Measurements from ENCODE around the gene CLDN15. TPM values are rescaled to one million over a fixed set of nuclear protein-coding genes. Genes with fewer than 3 reads are reported as not detected.
A peak's percentile ranks its signal among the peaks of the same experiment; 100 is the strongest.

The CLDN15 gene
- total RNA-seq, 4 donors from 2014 or later: 12.0 to 34.8 (median 25.6) TPM

DNA sequence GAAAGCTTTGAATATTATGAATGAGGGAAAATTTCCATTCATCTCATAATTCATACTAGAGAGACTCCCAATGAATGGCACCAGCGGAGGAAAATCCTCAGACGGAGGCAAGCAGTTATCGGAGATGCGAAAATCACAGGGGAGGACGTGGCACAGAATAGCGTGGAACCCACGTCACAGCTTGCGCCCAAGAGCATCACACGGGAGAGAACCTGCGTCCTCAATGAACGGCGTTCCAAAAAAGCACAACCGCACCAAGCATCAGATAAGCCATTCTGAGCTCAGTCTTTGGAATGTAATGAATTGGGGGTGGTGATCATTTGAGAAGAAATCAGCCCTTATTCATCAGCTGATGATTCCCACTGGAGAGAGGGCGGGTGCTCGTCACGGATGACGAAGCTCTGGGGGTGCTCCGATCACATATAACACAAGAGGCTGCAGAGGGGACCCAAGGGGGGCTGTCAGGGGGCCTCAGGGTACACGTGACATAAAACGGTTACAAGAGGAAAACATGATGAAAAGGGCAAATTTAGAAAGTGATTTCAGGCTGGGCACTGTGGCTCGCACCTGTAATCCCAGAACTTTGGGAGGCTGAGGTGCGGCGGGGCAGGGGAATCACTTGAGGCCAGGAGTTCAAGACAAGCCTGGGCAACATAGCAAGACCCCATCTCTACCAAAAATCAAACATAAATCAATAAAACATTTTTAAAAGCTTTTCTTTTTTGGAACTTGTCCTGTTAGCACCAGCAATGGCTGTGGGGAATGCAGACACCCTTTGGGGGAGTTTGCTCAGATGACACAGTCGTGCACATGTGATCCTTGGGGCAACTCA, 41.1 kb upstream of the CLDN15 start:
- TF ChIP-seq CTCF (IDR thresholded peaks at IDR 0.05): no peak
- TF ChIP-seq POLR2A (IDR thresholded peaks at IDR 0.05): no peak
- TF ChIP-seq EP300 (IDR thresholded peaks at IDR 0.05): no peak

GRCh38 chr7:101277155-101277554, 39.6 kb upstream of the CLDN15 start:
- no peak overlapping the region for H3K4me3 ChIP-seq
- 64 to 66% methylated on average over 9 of the region's 9 CpGs for WGBS, 2 donors
- H3K9me3 ChIP-seq: no peaks in the 10 kb centered on the region
- H3K4me1 ChIP-seq: peaks cover 0 to 3% (median 0%) of the 10 kb centered on the region in 4 donors
- DNase-seq (ENCODE audit: low spot score in 2 of 2): no peak
- no peaks in the 10 kb centered on the region for H3K36me3 ChIP-seq
- no peak for TF ChIP-seq EP300 (IDR thresholded peaks at IDR 0.05)
- no peak for TF ChIP-seq CTCF (IDR thresholded peaks at IDR 0.05)
- TF ChIP-seq POLR2A (IDR thresholded peaks at IDR 0.05): no peak
- peak overlapping the region in 1 of 4 donors; percentile 18 for H3K27ac ChIP-seq
- peaks cover 0 to 5% of the 10 kb centered on the region in 2 donors for H3K27me3 ChIP-seq

More for the DNA sequence above, 41.1 kb upstream of the CLDN15 start:
- Histone ChIP-seq H3K4me1 (peaks cover 0 to 4% (median 2%) of the 10 kb centered on the region in 4 donors), H3K36me3 (no peaks in the 10 kb centered on the region), H3K27ac (no peak overlapping the region), H3K4me3 (no peak overlapping the region), H3K27me3 (peaks cover 0 to 5% of the 10 kb centered on the region in 2 donors), H3K9me3 (no peaks in the 10 kb centered on the region)
- WGBS, 2 donors: 79 to 80% methylated on average over 24 of the region's 24 CpGs
- no peak for DNase-seq (ENCODE audit: low spot score in 2 of 2)

GRCh38 chr7:101273206-101273605, 35.6 kb upstream of the CLDN15 start:
- no peaks in the 10 kb centered on the region for H3K9me3 ChIP-seq
- H3K27me3 ChIP-seq: peaks cover 0 to 5% of the 10 kb centered on the region in 2 donors
- 27 to 33% methylated on average over 4 of the region's 4 CpGs for WGBS, 2 donors
- H3K36me3 ChIP-seq: no peaks in the 10 kb centered on the region
- TF ChIP-seq POLR2A (IDR thresholded peaks at IDR 0.05) (no peak), CTCF (IDR thresholded peaks at IDR 0.05) (no peak), EP300 (IDR thresholded peaks at IDR 0.05) (no peak)
- no peak overlapping the region for H3K4me3 ChIP-seq
- peaks cover 0 to 3% (median 0%) of the 10 kb centered on the region in 4 donors for H3K4me1 ChIP-seq
- no peak overlapping the region for H3K27ac ChIP-seq
- no peak for DNase-seq (ENCODE audit: low spot score in 2 of 2)

DNA sequence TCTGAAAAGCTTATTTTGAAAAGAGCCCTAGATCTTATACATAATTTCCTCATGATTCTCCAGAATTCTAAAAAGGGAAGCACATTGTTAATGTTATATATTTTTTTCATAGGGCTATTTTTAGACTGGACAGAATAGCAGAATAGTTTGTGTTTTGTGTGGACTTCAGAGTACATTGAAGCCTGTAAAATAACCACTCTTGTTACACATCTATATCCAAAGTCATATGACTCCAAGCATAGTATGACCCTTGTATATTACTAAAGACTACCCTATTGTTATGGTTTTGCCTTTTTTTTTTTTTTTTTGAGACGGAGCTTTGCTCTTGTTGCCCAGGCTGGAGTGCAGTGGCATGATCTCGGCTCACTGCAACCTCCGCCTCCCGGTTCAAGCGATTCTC, 33.4 kb upstream of the CLDN15 start:
- 36 to 47% methylated on average over 5 of the region's 5 CpGs for WGBS, 2 donors
- no peak for TF ChIP-seq CTCF (IDR thresholded peaks at IDR 0.05)
- TF ChIP-seq POLR2A (IDR thresholded peaks at IDR 0.05): no peak
- TF ChIP-seq EP300 (IDR thresholded peaks at IDR 0.05): no peak
- peaks cover 0 to 3% (median 0%) of the 10 kb centered on the region in 4 donors for H3K4me1 ChIP-seq
- no peaks in the 10 kb centered on the region for H3K36me3 ChIP-seq
- H3K27ac ChIP-seq: peak overlapping the region in 2 of 4 donors; percentile 30 to 41
- DNase-seq (ENCODE audit: low spot score in 2 of 2): no peak
- peaks cover 0 to 5% of the 10 kb centered on the region in 2 donors for H3K27me3 ChIP-seq
- H3K4me3 ChIP-seq: no peak overlapping the region
- H3K9me3 ChIP-seq: no peaks in the 10 kb centered on the region

DNA sequence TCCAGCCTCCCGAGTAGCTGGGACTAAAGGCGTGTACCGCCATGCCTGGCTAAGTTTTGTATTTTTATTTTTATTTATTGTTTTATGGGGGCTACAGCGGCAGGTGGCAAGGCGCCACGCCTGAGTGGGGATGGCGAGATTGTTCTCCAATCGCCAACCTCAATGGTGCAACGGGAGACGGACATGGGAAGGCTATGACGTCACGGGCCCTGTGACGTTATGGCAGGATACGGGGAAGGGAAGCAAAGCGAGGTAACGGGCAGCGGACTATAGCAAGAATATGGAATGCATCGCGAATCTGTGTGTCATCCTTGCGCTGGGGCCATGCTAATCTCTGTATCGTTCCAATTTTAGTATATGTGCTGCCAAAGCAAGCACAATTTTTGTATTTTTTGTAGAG, 32.1 kb upstream of the CLDN15 start:
- Histone ChIP-seq H3K27ac (no peak overlapping the region), H3K9me3 (no peaks in the 10 kb centered on the region), H3K27me3 (peaks cover 0 to 5% of the 10 kb centered on the region in 2 donors), H3K4me3 (no peak overlapping the region), H3K36me3 (no peaks in the 10 kb centered on the region), H3K4me1 (peaks cover 0 to 3% (median 0%) of the 10 kb centered on the region in 4 donors)
- 91 to 93% methylated on average over 21 of the region's 21 CpGs for WGBS, 2 donors
- no peak for DNase-seq (ENCODE audit: low spot score in 2 of 2)
- TF ChIP-seq POLR2A (IDR thresholded peaks at IDR 0.05): no peak
- TF ChIP-seq EP300 (IDR thresholded peaks at IDR 0.05): no peak
- TF ChIP-seq CTCF (IDR thresholded peaks at IDR 0.05): no peak
